Measurements from ENCODE around the gene CYP24A1. TPM values are rescaled to one million over a fixed set of nuclear protein-coding genes. Genes with fewer than 3 reads are reported as not detected.

The CYP24A1 gene
- total and polyA plus RNA-seq, 2 of the 13 experiments (the other 11 are each of a cell fraction or from before 2014, with no cell fraction given) = 9.4 to 32.7 TPM

GRCh38 chr20:54122189-54122588 is 51.6 kb downstream of the CYP24A1 start (continued):
- no peak for TF ChIP-seq SETDB1 (CRISPR knock-in tag; IDR thresholded peaks at IDR 0.05; ENCODE audit: borderline replicate concordance)
- TF ChIP-seq, protein P1, sequence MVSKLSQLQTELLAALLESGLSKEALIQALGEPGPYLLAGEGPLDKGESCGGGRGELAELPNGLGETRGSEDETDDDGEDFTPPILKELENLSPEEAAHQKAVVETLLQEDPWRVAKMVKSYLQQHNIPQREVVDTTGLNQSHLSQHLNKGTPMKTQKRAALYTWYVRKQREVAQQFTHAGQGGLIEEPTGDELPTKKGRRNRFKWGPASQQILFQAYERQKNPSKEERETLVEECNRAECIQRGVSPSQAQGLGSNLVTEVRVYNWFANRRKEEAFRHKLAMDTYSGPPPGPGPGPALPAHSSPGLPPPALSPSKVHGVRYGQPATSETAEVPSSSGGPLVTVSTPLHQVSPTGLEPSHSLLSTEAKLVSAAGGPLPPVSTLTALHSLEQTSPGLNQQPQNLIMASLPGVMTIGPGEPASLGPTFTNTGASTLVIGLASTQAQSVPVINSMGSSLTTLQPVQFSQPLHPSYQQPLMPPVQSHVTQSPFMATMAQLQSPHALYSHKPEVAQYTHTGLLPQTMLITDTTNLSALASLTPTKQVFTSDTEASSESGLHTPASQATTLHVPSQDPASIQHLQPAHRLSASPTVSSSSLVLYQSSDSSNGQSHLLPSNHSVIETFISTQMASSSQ (IDR thresholded peaks at IDR 0.05; ENCODE audit: low read depth) = no peak
- TF ChIP-seq, protein P1 (CRISPR knock-in tag; IDR thresholded peaks at IDR 0.05; ENCODE audit: borderline replicate concordance) = no peak
- TF ChIP-seq PRMT3 (CRISPR knock-in tag; IDR thresholded peaks at IDR 0.05; ENCODE audit: borderline replicate concordance, low read depth) = no peak
- TF ChIP-seq, protein P2, sequence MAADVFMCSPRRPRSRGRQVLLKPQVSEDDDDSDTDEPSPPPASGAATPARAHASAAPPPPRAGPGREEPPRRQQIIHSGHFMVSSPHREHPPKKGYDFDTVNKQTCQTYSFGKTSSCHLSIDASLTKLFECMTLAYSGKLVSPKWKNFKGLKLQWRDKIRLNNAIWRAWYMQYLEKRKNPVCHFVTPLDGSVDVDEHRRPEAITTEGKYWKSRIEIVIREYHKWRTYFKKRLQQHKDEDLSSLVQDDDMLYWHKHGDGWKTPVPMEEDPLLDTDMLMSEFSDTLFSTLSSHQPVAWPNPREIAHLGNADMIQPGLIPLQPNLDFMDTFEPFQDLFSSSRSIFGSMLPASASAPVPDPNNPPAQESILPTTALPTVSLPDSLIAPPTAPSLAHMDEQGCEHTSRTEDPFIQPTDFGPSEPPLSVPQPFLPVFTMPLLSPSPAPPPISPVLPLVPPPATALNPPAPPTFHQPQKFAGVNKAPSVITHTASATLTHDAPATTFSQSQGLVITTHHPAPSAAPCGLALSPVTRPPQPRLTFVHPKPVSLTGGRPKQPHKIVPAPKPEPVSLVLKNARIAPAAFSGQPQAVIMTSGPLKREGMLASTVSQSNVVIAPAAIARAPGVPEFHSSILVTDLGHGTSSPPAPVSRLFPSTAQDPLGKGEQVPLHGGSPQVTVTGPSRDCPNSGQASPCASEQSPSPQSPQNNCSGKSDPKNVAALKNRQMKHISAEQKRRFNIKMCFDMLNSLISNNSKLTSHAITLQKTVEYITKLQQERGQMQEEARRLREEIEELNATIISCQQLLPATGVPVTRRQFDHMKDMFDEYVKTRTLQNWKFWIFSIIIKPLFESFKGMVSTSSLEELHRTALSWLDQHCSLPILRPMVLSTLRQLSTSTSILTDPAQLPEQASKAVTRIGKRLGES (CRISPR knock-in tag; IDR thresholded peaks at IDR 0.05; ENCODE audit: borderline replicate concordance) = no peak
- no peak; the same call in 1 of the 2 replicates for TF ChIP-seq GATAD2A (CRISPR knock-in tag; IDR thresholded peaks at IDR 0.05)
- TF ChIP-seq ZNF510 (CRISPR knock-in tag; IDR thresholded peaks at IDR 0.05; ENCODE audit: low read depth) = no peak
